ENCODE results near the gene RGR. TPM values are rescaled to one million over a fixed set of nuclear protein-coding genes. Genes with fewer than 3 reads are reported as not detected.

RGR gene
- total RNA-seq, 1 experiment from 2014 or later: not detected

GRCh38 chr10:84196941-84197340, 47.9 kb upstream of the RGR start:
- ChIA-PET POLR2A (interaction anchor here (1.0 kb wide), 1 partner anchor 9 kb away, joined by 3 read pairs; no protein-coding TSS in a partner anchor), CTCF (interaction anchor here (1.7 kb wide), 1 partner anchor 49 kb away, joined by 7 read pairs; no protein-coding TSS in a partner anchor)
- peaks cover 55% of the 10 kb centered on the region for H3K27me3 Mint-ChIP-seq (ENCODE audit: low read depth)
- no peak overlapping the region for H3K4me3 Mint-ChIP-seq
- H3K4me1 Mint-ChIP-seq: peaks cover 9% of the 10 kb centered on the region; the same call in 1 of the 2 replicates
- no peaks in the 10 kb centered on the region for H3K36me3 Mint-ChIP-seq
- no peaks in the 10 kb centered on the region for H3K9me3 Mint-ChIP-seq
- ATAC-seq: no peak
- no peak overlapping the region for H3K27ac Mint-ChIP-seq
- no peak for DNase-seq (ENCODE audit: low spot score)
- TF ChIP-seq MYBL2 (CRISPR knock-in tag; IDR thresholded peaks at IDR 0.05) (no peak), NR3C1 (CRISPR knock-in tag; conservative IDR thresholded peaks at IDR 0.05; ENCODE audit: low read depth) (no peak), TCF7 (CRISPR knock-in tag; IDR thresholded peaks at IDR 0.05; ENCODE audit: low read depth) (no peak), ZSCAN18 (CRISPR knock-in tag; IDR thresholded peaks at IDR 0.05) (no peak), FOXP4 (CRISPR knock-in tag; IDR thresholded peaks at IDR 0.05) (no peak), ETV6 (CRISPR knock-in tag; IDR thresholded peaks at IDR 0.05) (no peak), ARID4B (CRISPR knock-in tag; IDR thresholded peaks at IDR 0.05; ENCODE audit: borderline replicate concordance) (no peak), JAZF1 (CRISPR knock-in tag; IDR thresholded peaks at IDR 0.05) (no peak), NFE2L1 (CRISPR knock-in tag; IDR thresholded peaks at IDR 0.05) (no peak), ZNF416 (CRISPR knock-in tag; IDR thresholded peaks at IDR 0.05) (no peak), ATF2 (CRISPR knock-in tag; IDR thresholded peaks at IDR 0.05; ENCODE audit: borderline replicate concordance, low read depth) (no peak), ZNF671 (CRISPR knock-in tag; IDR thresholded peaks at IDR 0.05) (no peak), NFATC4 (CRISPR knock-in tag; IDR thresholded peaks at IDR 0.05) (no peak), ZNF423 (CRISPR knock-in tag; IDR thresholded peaks at IDR 0.05) (no peak), ESRRA (CRISPR knock-in tag; IDR thresholded peaks at IDR 0.05; ENCODE audit: borderline replicate concordance) (no peak), MLX (CRISPR knock-in tag; IDR thresholded peaks at IDR 0.05) (no peak)

GRCh38 chr10:84197643-84198042, 47.2 kb upstream of the RGR start:
- Mint-ChIP-seq H3K27me3 (ENCODE audit: low read depth) (peaks cover 48% of the 10 kb centered on the region), H3K9me3 (no peaks in the 10 kb centered on the region), H3K4me1 (peaks cover 9% of the 10 kb centered on the region; the same call in 1 of the 2 replicates), H3K4me3 (no peak overlapping the region), H3K27ac (no peak overlapping the region), H3K36me3 (no peaks in the 10 kb centered on the region)
- ChIA-PET POLR2A (no interaction called here), CTCF (interaction anchor here (0.6 to 1.7 kb wide), 2 partner anchors 50 to 175 kb away, joined by 3 to 7 read pairs; no protein-coding TSS in a partner anchor)
- DNase-seq (ENCODE audit: low spot score) (no peak), ATAC-seq (no peak)
- no peak for TF ChIP-seq EMX1 (CRISPR knock-in tag; IDR thresholded peaks at IDR 0.05)
- TF ChIP-seq ZNF317 (CRISPR knock-in tag; IDR thresholded peaks at IDR 0.05; ENCODE audit: borderline replicate concordance, low read depth): no peak
- TF ChIP-seq TP53 (CRISPR knock-in tag; IDR thresholded peaks at IDR 0.05): no peak
- no peak for TF ChIP-seq NR1H2 (CRISPR knock-in tag; IDR thresholded peaks at IDR 0.05)
- no peak for TF ChIP-seq ZNF121 (CRISPR knock-in tag; IDR thresholded peaks at IDR 0.05)
- no peak for TF ChIP-seq CREM (CRISPR knock-in tag; IDR thresholded peaks at IDR 0.05)
- TF ChIP-seq ZNF263 (CRISPR knock-in tag; IDR thresholded peaks at IDR 0.05; ENCODE audit: low read depth): no peak
- TF ChIP-seq NR3C1 (CRISPR knock-in tag; conservative IDR thresholded peaks at IDR 0.05; ENCODE audit: low read depth): no peak
- no peak for TF ChIP-seq ATF2 (CRISPR knock-in tag; IDR thresholded peaks at IDR 0.05; ENCODE audit: borderline replicate concordance, low read depth)
- no peak for TF ChIP-seq E2F5 (CRISPR knock-in tag; IDR thresholded peaks at IDR 0.05)

Measured in WTC11 (cell line).